ENCODE measurements around the gene FADS6. TPM values are rescaled to one million over a fixed set of nuclear protein-coding genes. Genes with fewer than 3 reads are reported as not detected.
A peak's percentile ranks its signal among the peaks of the same experiment; 100 is the strongest.

The FADS6 gene
- total RNA-seq, 4 donors from 2014 or later, result 0.19 to 6.0 (median 1.9) TPM

DNA sequence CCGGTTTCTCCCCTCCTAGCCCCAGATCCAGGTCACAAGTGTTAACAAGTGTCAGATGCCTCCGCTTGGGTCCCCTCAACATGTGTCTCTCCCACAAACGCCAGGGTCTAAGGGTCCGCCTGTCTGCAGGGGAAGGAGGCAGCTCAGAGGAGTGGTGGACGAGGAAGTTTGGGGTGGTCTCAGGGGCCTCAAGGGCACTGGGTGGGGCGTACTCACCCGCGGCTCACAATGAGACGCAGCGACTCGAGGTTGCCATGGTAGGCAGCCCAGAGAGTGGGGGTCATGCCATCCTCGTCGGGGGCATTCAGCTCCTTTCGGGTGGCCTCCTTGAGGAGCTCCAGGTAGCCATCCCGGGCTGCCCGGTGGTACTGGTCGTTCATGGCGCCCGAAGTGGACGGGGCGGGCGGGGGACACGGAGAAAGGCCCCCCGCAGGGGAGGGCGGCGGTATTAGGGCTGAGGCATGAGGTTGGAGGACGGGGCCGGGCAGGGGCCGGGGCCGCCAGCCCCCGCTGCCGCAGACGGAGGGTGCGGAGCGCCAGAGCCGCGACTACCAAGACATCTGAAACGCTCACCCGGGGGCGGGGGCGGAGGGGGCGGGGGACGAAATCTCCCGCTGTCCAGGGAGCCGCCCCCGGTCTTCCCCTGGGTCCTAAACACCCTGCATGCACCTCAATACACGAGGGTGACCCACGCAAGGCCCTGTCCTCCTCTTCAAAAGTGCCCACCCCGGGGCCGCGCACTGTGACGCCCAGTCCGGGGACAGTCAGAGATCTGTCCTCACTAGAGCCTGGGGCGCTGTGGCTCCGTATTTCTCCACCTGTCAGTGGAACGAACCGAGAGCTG lies 29.5 kb upstream of the FADS6 start, which contains the start of gene USH1G:
TSS of gene USH1G (minus strand) at position 562 of the 844 bp plus-strand sequence. CDS start at position 380, 182 bp downstream.
- peak within 1 kb of the TSS; percentile 43 to 68 (median 49) for H3K4me3 ChIP-seq
- intact Hi-C loops (cut with DNase I), result loop anchor here (5.0 kb wide), 1 partner anchor 34 kb away; no protein-coding TSS in a partner anchor
- no peak for DNase-seq
- H3K9me3 ChIP-seq, result no peaks in the 10 kb centered on the region
- H3K36me3 ChIP-seq, result no peaks in the 10 kb centered on the region
- TF ChIP-seq, protein P1, sequence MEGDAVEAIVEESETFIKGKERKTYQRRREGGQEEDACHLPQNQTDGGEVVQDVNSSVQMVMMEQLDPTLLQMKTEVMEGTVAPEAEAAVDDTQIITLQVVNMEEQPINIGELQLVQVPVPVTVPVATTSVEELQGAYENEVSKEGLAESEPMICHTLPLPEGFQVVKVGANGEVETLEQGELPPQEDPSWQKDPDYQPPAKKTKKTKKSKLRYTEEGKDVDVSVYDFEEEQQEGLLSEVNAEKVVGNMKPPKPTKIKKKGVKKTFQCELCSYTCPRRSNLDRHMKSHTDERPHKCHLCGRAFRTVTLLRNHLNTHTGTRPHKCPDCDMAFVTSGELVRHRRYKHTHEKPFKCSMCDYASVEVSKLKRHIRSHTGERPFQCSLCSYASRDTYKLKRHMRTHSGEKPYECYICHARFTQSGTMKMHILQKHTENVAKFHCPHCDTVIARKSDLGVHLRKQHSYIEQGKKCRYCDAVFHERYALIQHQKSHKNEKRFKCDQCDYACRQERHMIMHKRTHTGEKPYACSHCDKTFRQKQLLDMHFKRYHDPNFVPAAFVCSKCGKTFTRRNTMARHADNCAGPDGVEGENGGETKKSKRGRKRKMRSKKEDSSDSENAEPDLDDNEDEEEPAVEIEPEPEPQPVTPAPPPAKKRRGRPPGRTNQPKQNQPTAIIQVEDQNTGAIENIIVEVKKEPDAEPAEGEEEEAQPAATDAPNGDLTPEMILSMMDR (IDR thresholded peaks at IDR 0.05), result no peak
- no peak for TF ChIP-seq POLR2A (IDR thresholded peaks at IDR 0.05)
- H3K4me1 ChIP-seq, result peaks cover 32 to 60% (median 38%) of the 10 kb centered on the region in 3 donors
- 4 to 9% methylated on average over 11 to 23 of the region's 57 CpGs for WGBS, 2 donors
- peaks cover 0 to 90% (median 19%) of the 10 kb centered on the region in 4 donors for H3K27me3 ChIP-seq
- H3K27ac ChIP-seq, result peak within 1 kb of the TSS in 3 of 4 donors; percentile 8 to 40 (median 39)

DNA sequence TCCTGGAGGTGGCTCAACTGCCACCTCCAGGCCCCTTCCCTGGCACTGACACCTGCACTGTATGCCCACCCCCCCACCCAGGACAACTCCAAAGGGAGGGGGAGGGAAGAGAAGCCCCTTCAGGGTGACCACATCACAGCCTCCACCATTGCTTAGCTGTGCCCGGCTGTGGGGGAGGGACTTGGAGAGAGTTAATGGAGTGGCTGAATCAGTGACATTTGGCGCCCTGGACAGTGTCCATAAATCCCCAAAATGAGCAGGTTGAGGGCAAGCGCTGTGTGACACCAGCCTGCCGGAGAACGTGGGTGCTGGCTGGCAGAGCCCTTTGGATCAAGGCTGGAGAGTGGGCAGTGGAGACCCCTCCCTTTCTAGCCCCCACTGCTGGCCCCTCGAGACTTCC lies 28.7 kb upstream of the FADS6 start:
- H3K27ac ChIP-seq, result no peak overlapping the region
- H3K27me3 ChIP-seq, result peaks cover 0 to 89% (median 19%) of the 10 kb centered on the region in 4 donors
- DNase-seq, result no peak
- H3K9me3 ChIP-seq, result no peaks in the 10 kb centered on the region
- no peak for TF ChIP-seq POLR2A (IDR thresholded peaks at IDR 0.05)
- TF ChIP-seq, protein P1 (IDR thresholded peaks at IDR 0.05), result no peak
- peak overlapping the region in 3 of 4 donors; percentile 44 to 68 (median 54) for H3K4me3 ChIP-seq
- H3K4me1 ChIP-seq, result peaks cover 32 to 53% (median 38%) of the 10 kb centered on the region in 3 donors
- intact Hi-C loops (cut with DNase I), result loop anchor here (5.0 kb wide), 1 partner anchor 35 kb away; no protein-coding TSS in a partner anchor
- 46 to 57% methylated on average over 2 to 5 of the region's 6 CpGs for WGBS, 2 donors
- no peaks in the 10 kb centered on the region for H3K36me3 ChIP-seq

DNA sequence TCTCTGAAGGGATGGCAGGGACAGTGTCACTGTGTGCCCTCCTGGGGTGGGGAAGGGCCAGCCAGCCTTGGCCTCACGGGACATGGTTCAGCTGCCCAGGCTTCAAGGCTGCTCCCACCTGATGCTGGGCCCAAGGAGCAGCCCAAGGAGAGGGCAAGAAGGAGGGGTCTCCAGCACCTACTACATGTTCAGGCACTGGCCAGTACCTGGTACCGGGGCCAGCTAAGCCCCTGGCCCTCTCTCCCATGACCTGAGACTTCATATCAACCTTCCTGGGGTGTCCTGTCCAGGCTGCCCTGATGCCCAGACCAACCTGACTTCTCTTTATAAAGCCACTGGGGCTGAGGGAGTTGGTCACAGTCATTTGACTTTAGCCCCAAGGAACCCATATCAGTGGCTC lies 28.3 kb upstream of the FADS6 start:
- H3K36me3 ChIP-seq, result no peaks in the 10 kb centered on the region
- peak overlapping the region in 1 of 4 donors; percentile 38 for H3K4me3 ChIP-seq
- intact Hi-C loops (cut with DNase I), result loop anchor here (5.0 kb wide), 1 partner anchor 36 kb away; no protein-coding TSS in a partner anchor
- H3K9me3 ChIP-seq, result no peaks in the 10 kb centered on the region
- peak overlapping the region in 1 of 4 donors; percentile 45 for H3K27ac ChIP-seq
- no peak for DNase-seq
- WGBS, 2 donors, result 100% methylated on average over 1 of the region's 2 CpGs; no CpG with 5 or more reads in 1 of the 2 donors
- TF ChIP-seq POLR2A (IDR thresholded peaks at IDR 0.05), result no peak
- TF ChIP-seq, protein P1 (IDR thresholded peaks at IDR 0.05), result no peak
- peaks cover 32 to 50% (median 38%) of the 10 kb centered on the region in 3 donors for H3K4me1 ChIP-seq
- H3K27me3 ChIP-seq, result peaks cover 0 to 89% (median 19%) of the 10 kb centered on the region in 4 donors

DNA sequence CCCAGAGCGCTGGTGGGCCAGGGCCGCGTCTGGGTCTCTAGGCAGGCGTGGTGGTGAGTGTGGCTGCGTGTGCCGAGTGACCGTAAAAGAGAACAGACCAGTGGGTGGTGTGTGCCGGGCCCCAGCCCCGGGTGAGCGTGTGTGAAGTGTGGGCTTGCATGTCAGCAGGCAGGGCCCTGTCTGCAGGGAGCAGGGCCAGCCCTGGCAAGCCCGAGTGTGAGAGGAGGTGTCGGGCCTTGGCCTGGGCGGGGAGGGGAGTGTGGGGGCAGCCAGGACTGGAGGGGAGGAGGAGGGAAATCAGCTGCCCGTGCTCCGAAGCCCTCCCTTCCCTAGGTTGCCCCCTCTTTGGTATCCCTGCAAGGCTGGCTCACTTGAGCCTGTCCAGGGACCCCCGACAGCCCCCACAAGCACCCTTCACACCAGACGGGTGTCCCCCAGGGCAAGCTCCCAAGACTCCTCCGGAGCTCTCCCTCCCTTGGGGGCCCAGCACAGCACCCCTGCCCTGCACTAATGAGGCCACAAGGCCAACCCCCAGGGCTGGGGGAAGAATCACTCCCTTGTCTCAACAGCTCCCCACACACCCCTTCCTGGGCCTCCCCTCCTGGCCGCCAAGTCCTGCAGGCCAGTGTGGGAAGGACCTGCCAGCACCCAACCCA lies 27.7 kb upstream of the FADS6 start:
- no peaks in the 10 kb centered on the region for H3K9me3 ChIP-seq
- TF ChIP-seq POLR2A (IDR thresholded peaks at IDR 0.05), result no peak
- TF ChIP-seq, protein P1 (IDR thresholded peaks at IDR 0.05), result no peak
- DNase-seq, result no peak
- peak overlapping the region in 3 of 4 donors; percentile 22 to 45 (median 29) for H3K27ac ChIP-seq
- 49 to 76% methylated on average over 6 to 14 of the region's 19 CpGs for WGBS, 2 donors
- H3K4me1 ChIP-seq, result peaks cover 32 to 50% (median 38%) of the 10 kb centered on the region in 3 donors
- no peaks in the 10 kb centered on the region for H3K36me3 ChIP-seq
- peak overlapping the region in 1 of 4 donors; percentile 38 for H3K4me3 ChIP-seq
- intact Hi-C loops (cut with DNase I), result loop anchor here (5.0 kb wide), 1 partner anchor 36 kb away; no protein-coding TSS in a partner anchor
- peaks cover 0 to 89% (median 19%) of the 10 kb centered on the region in 4 donors for H3K27me3 ChIP-seq
